HG02884 (cell line): ENCODE results near the gene PDP2.
"Not testable (repeated sequence)": the region's sequence is repeated elsewhere in the genome, so short reads cannot be mapped to it uniquely, and the experiment has no call there.

Experiments
- ATAC-seq: cut with Tn5 transposase; IDR thresholded peaks from one replicate; pipeline ENCODE4 v1.9.1; 2021; ENCODE audit warnings: mild to moderate bottlenecking, moderate library complexity; ENCODE audit not compliant: unreplicated experiment

Gene PDP2

GRCh38 chr16:66919569-66920298 lies 39.4 kb downstream of the PDP2 start:
- ATAC-seq: no peak

DNA sequence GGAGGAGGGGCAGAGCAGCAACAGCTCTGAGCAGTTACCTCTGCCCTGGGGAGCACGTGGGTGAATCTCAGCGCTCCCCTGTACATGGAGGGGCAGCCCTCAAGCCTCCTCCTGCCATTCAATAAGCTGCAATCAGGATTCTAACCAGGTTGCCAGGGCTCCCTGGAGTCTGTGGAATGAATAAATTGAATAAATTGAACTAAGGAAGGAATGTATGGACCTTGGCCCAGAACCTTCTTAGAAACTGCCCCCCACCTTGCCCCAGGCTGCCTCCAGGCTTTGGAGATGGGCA lies 39.9 kb downstream of the PDP2 start:
- no peak for ATAC-seq

DNA sequence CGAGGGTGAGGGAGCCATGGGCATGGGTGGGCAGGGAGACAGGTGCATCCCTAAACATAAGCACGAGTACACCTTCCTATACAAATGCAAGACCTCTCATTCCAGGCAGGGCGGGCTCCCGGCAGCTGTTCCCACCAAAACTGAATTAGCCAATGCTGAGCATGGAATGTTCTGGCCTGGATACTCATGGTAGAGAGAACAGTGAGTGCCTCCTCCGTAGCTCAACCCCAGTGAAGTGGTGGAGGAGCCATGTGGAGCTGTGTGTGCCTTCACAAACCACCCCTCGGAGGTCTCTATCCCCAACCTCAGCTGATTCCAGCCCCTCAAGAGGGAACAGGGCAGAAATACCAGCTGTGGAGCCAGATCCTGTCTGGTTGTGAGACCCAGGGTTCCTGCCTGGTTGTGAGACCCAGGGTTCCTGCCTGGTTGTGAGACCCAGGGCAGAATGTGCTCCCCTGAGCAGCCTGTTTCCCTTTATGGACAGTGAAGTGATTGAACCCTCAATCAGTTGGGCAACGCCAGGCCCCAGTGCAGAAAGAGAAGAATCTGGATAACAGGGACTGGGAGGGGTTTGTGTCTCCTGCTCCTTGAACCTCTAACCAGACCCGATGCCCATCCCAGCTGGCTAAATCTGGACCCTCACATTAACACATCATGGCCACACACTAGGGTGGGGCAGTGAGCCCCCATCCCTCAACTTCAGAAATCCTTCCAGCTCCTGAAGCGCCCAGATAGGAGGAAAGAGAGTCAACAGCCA lies 40.8 kb downstream of the PDP2 start:
- no peak for ATAC-seq

GRCh38 chr16:66921729-66922450 lies 41.6 kb downstream of the PDP2 start:
- no peak for ATAC-seq

DNA sequence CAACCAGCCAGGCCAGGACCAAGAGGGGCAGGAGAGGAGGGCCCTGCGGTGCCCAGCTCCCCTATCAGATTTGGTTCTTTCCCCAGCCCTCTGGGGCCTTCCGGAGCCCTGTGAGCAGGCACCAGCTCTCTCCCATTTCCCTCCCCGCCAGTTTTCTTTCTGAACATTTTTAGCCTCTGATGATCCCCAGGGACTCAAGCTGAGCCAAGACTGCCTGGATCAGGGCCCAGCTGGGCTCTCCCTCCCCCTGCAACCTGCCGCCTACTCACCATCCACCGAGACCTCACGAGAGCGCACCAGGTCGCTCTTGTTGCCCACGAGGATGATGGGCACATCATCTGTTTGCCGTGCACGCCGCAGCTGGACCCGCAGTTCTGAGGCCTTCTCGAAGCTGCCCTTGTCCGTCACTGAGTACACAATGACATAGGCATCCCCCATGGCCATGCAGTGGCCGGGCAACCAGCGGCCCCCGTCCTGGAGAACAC lies 43.0 kb downstream of the PDP2 start:
- no peak for ATAC-seq

GRCh38 chr16:66923866-66924265 lies 43.6 kb downstream of the PDP2 start:
- ATAC-seq: no peak

GRCh38 chr16:66924527-66925321 lies 44.4 kb downstream of the PDP2 start:
- ATAC-seq: no peak

- ATAC-seq: no peak
These were observed 45.1 kb downstream of the PDP2 start, which contains the start of gene RRAD for GRCh38 chr16:66925322-66925840. TSS of gene RRAD (minus strand) at chr16:66925535. CDS start at chr16:66925179, 356 bp downstream.

GRCh38 chr16:66926171-66926947 lies 46.0 kb downstream of the PDP2 start:
- no peak for ATAC-seq

- ATAC-seq: no peak
These were observed 46.7 kb downstream of the PDP2 start for GRCh38 chr16:66926961-66927436.

- no peak for ATAC-seq
These were observed 47.8 kb downstream of the PDP2 start for GRCh38 chr16:66927918-66928649.

GRCh38 chr16:66928702-66929388 lies 48.5 kb downstream of the PDP2 start:
- ATAC-seq: no peak

GRCh38 chr16:66930189-66930588 lies 49.9 kb downstream of the PDP2 start:
- no peak for ATAC-seq

DNA sequence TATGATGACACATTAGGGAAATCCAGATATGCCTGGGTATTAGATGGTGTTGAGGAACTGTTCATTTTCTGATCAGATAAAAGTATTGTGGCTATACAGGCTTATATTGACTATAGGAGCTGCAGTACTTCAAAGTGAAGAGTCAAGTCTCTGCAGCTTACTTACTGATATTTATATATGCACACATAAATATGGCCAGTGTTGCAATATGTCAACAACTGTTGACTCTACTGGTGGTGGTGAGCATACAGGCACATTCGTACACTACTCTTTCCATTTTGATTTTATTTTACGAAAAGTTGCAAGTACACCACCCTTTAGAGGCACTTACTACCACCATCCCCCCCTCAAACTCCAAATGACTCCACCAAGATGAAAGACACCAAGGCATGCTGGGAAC lies 51.4 kb downstream of the PDP2 start:
- ATAC-seq: no peak

GRCh38 chr16:66932076-66932475 lies 51.8 kb downstream of the PDP2 start:
- ATAC-seq: no peak

- ATAC-seq: peak; percentile 26
These were observed 53.4 kb downstream of the PDP2 start for GRCh38 chr16:66933776-66934137.

DNA sequence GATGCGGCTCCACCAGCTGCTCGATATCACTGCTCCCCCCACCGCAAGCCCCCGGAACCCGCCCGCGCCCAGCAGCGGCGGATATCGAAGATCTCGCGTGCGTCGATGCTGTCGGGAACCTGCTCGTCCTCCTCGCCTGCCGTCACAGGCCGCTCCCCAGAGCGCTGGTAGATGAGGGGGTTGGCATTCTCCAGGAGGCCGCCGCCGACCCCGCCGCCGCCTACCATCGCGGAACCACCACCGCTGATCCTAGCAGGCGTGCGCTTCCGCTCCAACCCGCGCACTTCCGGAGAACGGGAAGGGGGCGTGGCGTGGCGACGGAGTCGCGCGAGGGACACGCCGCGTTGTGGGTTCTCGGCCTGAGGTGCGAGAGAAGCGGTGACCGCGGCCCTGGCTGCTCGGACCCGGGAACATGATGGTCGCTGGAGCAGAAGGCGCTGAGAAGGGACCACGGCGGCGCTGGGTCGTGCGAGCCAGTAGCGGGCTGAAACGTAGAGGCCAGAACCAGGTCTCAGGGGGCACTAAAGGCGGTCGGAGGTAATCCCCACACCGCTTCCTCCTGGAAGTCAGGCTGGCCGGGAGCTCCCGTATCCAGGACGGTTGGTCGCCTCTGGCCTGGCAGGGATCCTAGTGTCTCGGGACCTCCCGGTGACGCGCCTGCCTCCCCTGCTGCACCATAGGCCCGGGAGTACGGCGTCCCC lies 54.0 kb downstream of the PDP2 start, which contains the start of gene CIAO2B:
Gene CIAO2B, minus strand, starts transcription at position 265 of the 701 bp plus-strand sequence. Its CDS starts 38 bp downstream, at position 227.
- ATAC-seq: peak; percentile 80

- not testable (repeated sequence) for ATAC-seq
These were observed 54.6 kb downstream of the PDP2 start for GRCh38 chr16:66934839-66935313.
